HG02840 (cell line): Measurements from ENCODE around the gene CYP19A1.
"Not testable (repeated sequence)": the region's sequence is repeated elsewhere in the genome, so short reads cannot be mapped to it uniquely, and the experiment has no call there.

Experiments
- ATAC-seq: cut with Tn5 transposase; IDR thresholded peaks from one replicate; pipeline ENCODE4 v1.9.1; 2021; ENCODE audit warnings: mild to moderate bottlenecking, moderate library complexity, moderate number of reproducible peaks; ENCODE audit not compliant: unreplicated experiment, low FRiP score

CYP19A1 gene

GRCh38 chr15:51267051-51267702 lies 71.2 kb downstream of the CYP19A1 start:
- no peak for ATAC-seq

- no peak for ATAC-seq
Measured at GRCh38 chr15:51266656-51267050, 71.7 kb downstream of the CYP19A1 start.

- no peak for ATAC-seq
Measured at GRCh38 chr15:51265037-51265555, 73.3 kb downstream of the CYP19A1 start.

- no peak for ATAC-seq
Measured at GRCh38 chr15:51263726-51264125, 74.7 kb downstream of the CYP19A1 start.

- ATAC-seq = no peak
Measured at GRCh38 chr15:51263116-51263515, 75.3 kb downstream of the CYP19A1 start.

GRCh38 chr15:51262463-51262862 lies 75.9 kb downstream of the CYP19A1 start:
- ATAC-seq = no peak

GRCh38 chr15:51261113-51261512 lies 77.3 kb downstream of the CYP19A1 start:
- ATAC-seq = not testable (repeated sequence)

GRCh38 chr15:51260202-51260601 lies 78.2 kb downstream of the CYP19A1 start:
- ATAC-seq = no peak

GRCh38 chr15:51255533-51255932 lies 82.9 kb downstream of the CYP19A1 start:
- ATAC-seq = no peak

- ATAC-seq = no peak
Measured at GRCh38 chr15:51253366-51253765, 85.0 kb downstream of the CYP19A1 start.

- no peak for ATAC-seq
Measured at GRCh38 chr15:51252671-51253070, 85.7 kb downstream of the CYP19A1 start.

- ATAC-seq = no peak
Measured at GRCh38 chr15:51251556-51251955, 86.8 kb downstream of the CYP19A1 start.

GRCh38 chr15:51250217-51251011 lies 88.0 kb downstream of the CYP19A1 start:
- no peak for ATAC-seq

- no peak for ATAC-seq
Measured at GRCh38 chr15:51245628-51246027, 92.8 kb downstream of the CYP19A1 start.

GRCh38 chr15:51244423-51244869 lies 94.0 kb downstream of the CYP19A1 start:
- ATAC-seq = no peak

GRCh38 chr15:51243774-51244173 lies 94.6 kb downstream of the CYP19A1 start:
- no peak for ATAC-seq

- ATAC-seq = no peak
Measured at GRCh38 chr15:51240066-51240465, 98.3 kb downstream of the CYP19A1 start.

GRCh38 chr15:51237816-51238215 lies 100.6 kb downstream of the CYP19A1 start:
- no peak for ATAC-seq

- ATAC-seq = no peak
Measured at GRCh38 chr15:51234176-51234927, 104.0 kb downstream of the CYP19A1 start.

- ATAC-seq = no peak
Measured at GRCh38 chr15:51232581-51232980, 105.8 kb downstream of the CYP19A1 start.

GRCh38 chr15:51229907-51230330 lies 108.5 kb downstream of the CYP19A1 start:
- ATAC-seq = no peak
